Mesenchymal stem cell (in vitro differentiated cells and primary cell): ENCODE results near the gene KCTD11.
"Not testable (repeated sequence)": the region's sequence is repeated elsewhere in the genome, so short reads cannot be mapped to it uniquely, and the experiment has no call there.

Experiments
- DNase-seq: peaks from one replicate; pipeline ENCODE4 v3.0.0-alpha.2; 2013
- H2AFZ ChIP-seq: one replicate; pipeline ENCODE4 v1.6.1; 2013; ENCODE audit warnings: low read depth, mild to moderate bottlenecking, control low read depth, inconsistent platforms, low read length, moderate library complexity
- H2AK5ac ChIP-seq: 2 replicates; pipeline ENCODE4 v1.6.1; 2013; ENCODE audit warnings: low read length, moderate library complexity, mild to moderate bottlenecking, inconsistent platforms; ENCODE audit not compliant: severe bottlenecking
- H2BK120ac ChIP-seq: one replicate; pipeline ENCODE4 v1.6.1; 2013; ENCODE audit warnings: low read depth, mild to moderate bottlenecking, inconsistent platforms, low read length, moderate library complexity
- H2BK12ac ChIP-seq, 2 experiments: one replicate each; pipeline ENCODE4 v1.6.1; 2013; ENCODE audit warnings: inconsistent platforms in 2 of 2, low read length in 2 of 2, mild to moderate bottlenecking in 2 of 2, moderate library complexity in 2 of 2, control low read depth in 1 of 2
- H2BK15ac ChIP-seq: one replicate; pipeline ENCODE4 v1.6.1; 2013; ENCODE audit warnings: mild to moderate bottlenecking, low read depth, inconsistent platforms; ENCODE audit not compliant: poor library complexity, severe bottlenecking
- H2BK5ac ChIP-seq: 2 replicates; pipeline ENCODE4 v1.6.1; 2013; ENCODE audit warnings: low read depth, mild to moderate bottlenecking, low read length, control low read depth, inconsistent platforms; ENCODE audit not compliant: poor library complexity, severe bottlenecking
- H3K14ac ChIP-seq, 2 experiments: one replicate each; pipeline ENCODE4 v1.6.1; 2013; ENCODE audit warnings: inconsistent platforms in 2 of 2, low read length in 2 of 2, control low read depth in 1 of 2, mild to moderate bottlenecking in 1 of 2, moderate library complexity in 1 of 2
- H3K18ac ChIP-seq, 2 experiments: one replicate each; pipeline ENCODE4 v1.6.1; 2013; ENCODE audit warnings: inconsistent platforms in 2 of 2, low read length in 2 of 2, control low read depth in 1 of 2, low read depth in 1 of 2, mild to moderate bottlenecking in 1 of 2
- H3K23ac ChIP-seq, 2 experiments: one replicate each; pipeline ENCODE4 v1.6.1; 2013; ENCODE audit warnings: inconsistent platforms in 2 of 2, low read length in 2 of 2, mild to moderate bottlenecking in 2 of 2, moderate library complexity in 2 of 2, control low read depth in 1 of 2
- H3K27ac ChIP-seq: 2 replicates; pipeline ENCODE4 v1.5.1; 2013; ENCODE audit warnings: mild to moderate bottlenecking, moderate library complexity, low read length, control low read depth, inconsistent platforms; ENCODE audit not compliant: poor library complexity, severe bottlenecking
- H3K27me3 ChIP-seq, 2 experiments: 2 replicates each; pipeline versions ENCODE4 v1.6.1 to v1.7.0; 2013; ENCODE audit warnings: low read length in 2 of 2, mild to moderate bottlenecking in 2 of 2, moderate library complexity in 2 of 2, control low read depth in 1 of 2, inconsistent platforms in 1 of 2; ENCODE audit not compliant: control insufficient read depth in 1 of 2, insufficient read depth in 1 of 2
- H3K36me3 ChIP-seq, 2 experiments: 2 replicates each; pipeline versions ENCODE4 v1.6.1 to v1.7.0; 2013; ENCODE audit warnings: low read length in 2 of 2, control low read depth in 1 of 2, inconsistent platforms in 1 of 2, low read depth in 1 of 2, mild to moderate bottlenecking in 1 of 2; ENCODE audit not compliant: insufficient read depth in 2 of 2, control insufficient read depth in 1 of 2
- H3K4ac ChIP-seq, 2 experiments: one replicate each; pipeline ENCODE4 v1.6.1; 2013; ENCODE audit warnings: inconsistent platforms in 2 of 2, low read length in 2 of 2, mild to moderate bottlenecking in 2 of 2, moderate library complexity in 2 of 2, control low read depth in 1 of 2, low read depth in 1 of 2
- H3K4me1 ChIP-seq: 2 replicates; pipeline ENCODE4 v1.6.1; 2013; ENCODE audit warnings: low read depth, low read length, control low read depth; ENCODE audit not compliant: control insufficient read depth, insufficient read depth
- H3K4me2 ChIP-seq: 2 replicates; pipeline ENCODE4 v1.6.1; 2013; ENCODE audit warnings: low read length, mild to moderate bottlenecking, inconsistent platforms; ENCODE audit not compliant: poor library complexity, severe bottlenecking
- H3K4me3 ChIP-seq, 2 experiments: 2 replicates each; pipeline versions ENCODE4 v1.5.1 to v1.7.0; 2013; ENCODE audit warnings: low read length in 2 of 2, mild to moderate bottlenecking in 2 of 2, control low read depth in 1 of 2, low read depth in 1 of 2; ENCODE audit not compliant: insufficient read depth in 1 of 2
- H3K79me1 ChIP-seq: replicated peaks from 2 replicates; pipeline ENCODE4 v1.6.1; 2013; ENCODE audit warnings: mild to moderate bottlenecking, control low read depth, low read length, inconsistent platforms; ENCODE audit not compliant: poor library complexity, severe bottlenecking
- H3K9ac ChIP-seq: 2 replicates; pipeline ENCODE4 v1.7.0; 2013; ENCODE audit warnings: mild to moderate bottlenecking, low read length, moderate library complexity
- H3K9me3 ChIP-seq: 2 replicates; pipeline ENCODE4 v1.7.0; 2013; ENCODE audit warnings: mild to moderate bottlenecking, low read length; ENCODE audit not compliant: control insufficient read depth
- H4K8ac ChIP-seq: one replicate; pipeline ENCODE4 v1.6.1; 2013; ENCODE audit warnings: inconsistent platforms, mild to moderate bottlenecking, low read length, moderate library complexity
- H4K91ac ChIP-seq: one replicate; pipeline ENCODE4 v1.6.1; 2013; ENCODE audit warnings: mild to moderate bottlenecking, low read length, inconsistent platforms
- WGBS: methylation state at CpG from one replicate; pipeline ENCODE4 v1.1.7; 2013; ENCODE audit warnings: mixed read lengths; 5-methylcytosine and 5-hydroxymethylcytosine counted together

The KCTD11 gene

DNA sequence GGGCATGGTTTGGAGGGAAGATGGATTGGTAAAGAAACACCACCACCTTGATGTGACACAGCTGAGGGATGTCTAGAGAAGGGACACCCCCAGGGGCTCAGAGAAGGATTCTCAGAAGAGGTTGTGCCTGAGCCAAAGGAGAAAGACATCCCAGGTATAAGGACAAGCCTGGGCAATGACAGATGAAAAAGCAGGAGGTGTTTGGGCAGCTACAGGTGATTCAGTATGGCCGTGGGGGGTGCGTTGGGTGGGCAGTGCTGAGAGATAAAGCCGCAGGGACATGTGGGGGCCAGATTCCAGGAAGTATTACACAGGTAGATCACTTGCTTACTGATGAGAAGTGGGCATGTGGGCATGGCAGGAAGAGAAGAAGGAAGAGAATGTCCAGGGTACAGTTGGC lies 9.9 kb downstream of the KCTD11 start:
- H3K9me3 ChIP-seq: no peaks in the 10 kb centered on the region

DNA sequence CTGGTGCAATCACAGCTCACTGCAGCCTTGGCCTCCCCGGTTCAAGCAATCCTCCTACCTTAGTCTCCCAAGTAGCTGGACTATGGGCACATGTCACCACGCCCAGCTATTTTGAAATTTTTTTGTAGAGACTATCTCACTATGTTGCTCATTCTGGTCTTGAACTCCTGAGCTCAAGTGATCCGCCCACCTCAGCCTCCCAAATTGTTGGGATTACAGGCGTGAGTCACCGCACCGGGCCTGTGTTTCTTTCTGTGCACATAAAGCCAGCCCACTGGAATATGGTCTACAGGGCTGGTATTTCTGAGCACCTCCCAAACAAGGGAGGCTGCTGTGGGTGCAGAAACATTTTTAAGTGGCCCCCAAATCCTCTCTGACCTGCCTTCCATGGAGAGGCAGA lies 11.3 kb downstream of the KCTD11 start:
- H2BK5ac ChIP-seq: no peak overlapping the region
- H3K4me2 ChIP-seq: no peak overlapping the region
- H3K27me3 ChIP-seq: peaks cover 3% of the 10 kb centered on the region in 2 experiments
- H3K4ac ChIP-seq: no peak overlapping the region
- H2BK15ac ChIP-seq: no peak overlapping the region
- H3K9me3 ChIP-seq: no peaks in the 10 kb centered on the region
- no peak overlapping the region for H3K27ac ChIP-seq
- no peak overlapping the region for H4K8ac ChIP-seq
- no peak overlapping the region for H3K4me3 ChIP-seq
- no peak overlapping the region for H2BK12ac ChIP-seq
- H3K36me3 ChIP-seq: no peaks in the 10 kb centered on the region
- no peak overlapping the region for H3K9ac ChIP-seq
- H3K23ac ChIP-seq: no peak overlapping the region
- H2BK120ac ChIP-seq: no peak overlapping the region
- DNase-seq: no peak
- no peak overlapping the region for H4K91ac ChIP-seq
- H3K14ac ChIP-seq: no peak overlapping the region
- WGBS: 88% methylated on average over 6 of the region's 6 CpGs
- H2AK5ac ChIP-seq: no peak overlapping the region
- H3K18ac ChIP-seq: no peak overlapping the region
- H3K4me1 ChIP-seq: peaks cover 1% of the 10 kb centered on the region
- H2AFZ ChIP-seq: no peak overlapping the region
- H3K79me1 ChIP-seq: no peaks in the 10 kb centered on the region

More for the DNA sequence above, 9.9 kb downstream of the KCTD11 start:
- H3K4me1 ChIP-seq: peaks cover 1% of the 10 kb centered on the region
- no peak overlapping the region for H3K4me3 ChIP-seq
- no peak overlapping the region for H3K4me2 ChIP-seq
- no peak overlapping the region for H3K23ac ChIP-seq
- no peak overlapping the region for H2AFZ ChIP-seq
- H3K9ac ChIP-seq: no peak overlapping the region
- no peak for DNase-seq
- H3K79me1 ChIP-seq: no peaks in the 10 kb centered on the region
- no peak overlapping the region for H2BK12ac ChIP-seq
- H3K4ac ChIP-seq: no peak overlapping the region
- peaks cover 0 to under 1% of the 10 kb centered on the region in 2 experiments for H3K27me3 ChIP-seq
- no peak overlapping the region for H2BK15ac ChIP-seq
- no peak overlapping the region for H4K8ac ChIP-seq
- H3K36me3 ChIP-seq: no peaks in the 10 kb centered on the region
- H3K18ac ChIP-seq: no peak overlapping the region
- H2BK5ac ChIP-seq: no peak overlapping the region
- WGBS: 62% methylated on average over 3 of the region's 3 CpGs
- H2BK120ac ChIP-seq: no peak overlapping the region
- no peak overlapping the region for H3K14ac ChIP-seq
- no peak overlapping the region for H2AK5ac ChIP-seq
- H4K91ac ChIP-seq: no peak overlapping the region
- no peak overlapping the region for H3K27ac ChIP-seq

DNA sequence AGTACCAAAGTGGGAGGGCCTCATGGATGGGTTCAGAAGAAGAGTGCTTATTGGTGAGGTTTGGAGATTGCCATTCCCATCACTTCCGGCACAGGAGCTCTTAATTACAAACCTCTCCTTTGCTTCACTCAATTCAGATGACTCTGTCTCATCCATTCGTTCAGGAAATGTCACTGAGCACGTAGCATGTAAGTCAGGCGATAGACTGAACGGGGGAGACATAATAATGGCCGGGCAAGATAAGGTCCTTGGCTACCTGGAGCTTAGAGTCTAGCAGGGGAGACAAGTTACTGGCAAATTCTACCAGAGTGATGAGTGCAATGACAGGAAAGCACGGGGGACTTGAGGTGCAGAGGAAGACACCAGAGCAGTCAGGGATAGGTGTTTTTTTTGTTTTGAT lies 14.0 kb downstream of the KCTD11 start:
- not testable (repeated sequence) for H3K14ac ChIP-seq, H3K27ac ChIP-seq, H3K36me3 ChIP-seq, H4K8ac ChIP-seq, H3K4me1 ChIP-seq, H3K79me1 ChIP-seq, H3K18ac ChIP-seq, DNase-seq, H2BK12ac ChIP-seq, H4K91ac ChIP-seq, H3K4me3 ChIP-seq, H2BK15ac ChIP-seq, H3K23ac ChIP-seq, H2AK5ac ChIP-seq, H2BK120ac ChIP-seq, H3K4me2 ChIP-seq, H2AFZ ChIP-seq, H3K9me3 ChIP-seq, H2BK5ac ChIP-seq, H3K9ac ChIP-seq, H3K4ac ChIP-seq
- 77% methylated on average over 4 of the region's 7 CpGs for WGBS
- peaks cover 20% of the 10 kb centered on the region in 2 experiments for H3K27me3 ChIP-seq

DNA sequence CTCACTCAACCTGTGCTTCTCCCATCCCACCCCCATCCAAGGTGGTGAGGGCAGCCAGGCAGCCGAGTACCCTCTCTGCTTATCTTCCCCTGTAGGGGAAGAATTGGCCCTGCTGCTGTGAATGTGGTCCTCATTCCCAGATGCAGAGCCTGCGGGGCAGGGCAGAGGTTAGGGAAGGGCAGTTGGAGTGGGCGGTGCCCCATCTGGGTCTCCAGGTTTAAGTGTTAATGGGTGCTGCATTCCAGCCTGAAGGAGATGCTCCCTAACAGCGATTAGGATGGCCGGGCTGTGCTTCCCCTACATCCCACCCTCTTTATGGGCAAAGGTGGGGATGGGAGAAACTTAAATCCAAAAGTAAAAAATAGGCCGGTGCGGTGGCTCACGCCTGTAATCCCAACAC lies 15.1 kb downstream of the KCTD11 start:
- no peak for DNase-seq
- H2BK15ac ChIP-seq: no peak overlapping the region
- no peak overlapping the region for H2BK12ac ChIP-seq
- H3K18ac ChIP-seq: no peak overlapping the region
- peaks cover 20% of the 10 kb centered on the region in 2 experiments for H3K27me3 ChIP-seq
- H3K9me3 ChIP-seq: no peaks in the 10 kb centered on the region
- no peaks in the 10 kb centered on the region for H3K79me1 ChIP-seq
- H3K27ac ChIP-seq: no peak overlapping the region
- H3K4ac ChIP-seq: no peak overlapping the region
- no peaks in the 10 kb centered on the region for H3K36me3 ChIP-seq
- H3K9ac ChIP-seq: no peak overlapping the region
- no peaks in the 10 kb centered on the region for H3K4me1 ChIP-seq
- no peak overlapping the region for H2AFZ ChIP-seq
- no peak overlapping the region for H2AK5ac ChIP-seq
- no peak overlapping the region for H2BK120ac ChIP-seq
- H2BK5ac ChIP-seq: no peak overlapping the region
- H3K4me3 ChIP-seq: no peak overlapping the region
- H3K14ac ChIP-seq: no peak overlapping the region
- H4K8ac ChIP-seq: no peak overlapping the region
- H3K4me2 ChIP-seq: no peak overlapping the region
- 91% methylated on average over 5 of the region's 8 CpGs for WGBS
- no peak overlapping the region for H4K91ac ChIP-seq
- H3K23ac ChIP-seq: peak overlapping the region in 1 of 2 experiments; percentile 59
